Activated CD8-positive, alpha-beta memory T cell treated with anti-CD3 and anti-CD28 coated beads, Interleukin-2, amount 50 U/mL, for 24 hours (primary cell): Measurements from ENCODE around the gene TMEM61.

ENCODE experiments used
- DNase-seq: peaks from one replicate; pipeline ENCODE4 v3.0.0-alpha.2; 2020; ENCODE audit errors: extremely low read depth

The TMEM61 gene

GRCh38 chr1:55039342-55040082 is 59.1 kb downstream of the TMEM61 start, which contains the start of gene PCSK9:
Gene PCSK9 (plus strand): TSS chr1:55039548. CDS start chr1:55039838, 290 bp downstream.
- no peak for DNase-seq

- no peak for DNase-seq
Measured at GRCh38 chr1:55040083-55040932, 59.9 kb downstream of the TMEM61 start.

- no peak for DNase-seq
Measured at GRCh38 chr1:55040933-55041494, 60.6 kb downstream of the TMEM61 start.

GRCh38 chr1:55041613-55042012 is 61.2 kb downstream of the TMEM61 start:
- DNase-seq = no peak
